Right lobe of liver (tissue), 4 donors: ENCODE results near the gene RPS6KA2.

Experiments used
- CTCF ChIP-seq, 4 donors: fragments of 200-600 bp in 3 of 4; fragments of 450-650 bp in 1 of 4; IDR thresholded peaks; one replicate each; pipeline versions ENCODE4 v1.5.1 to v1.8.0; 2016 to 2022; ENCODE audit warnings: antibody characterized with exemption in 4 of 4, mild to moderate bottlenecking in 2 of 4
- POLR2A ChIP-seq: fragments of 450-650 bp; IDR thresholded peaks from one replicate; pipeline ENCODE4 v1.6.1; 2017; ENCODE audit warnings: antibody characterized with exemption, mild to moderate bottlenecking
- donor health status: DM: no; HTN: no; CAD: no.
- donor health status: DM: no; HTN: no; CAD: no.
- donor health status: DM: no; HTN: yes; CAD: no.

GRCh38 chr6:166388290-166389004 is 238.6 kb downstream of the RPS6KA2 start:
- TF ChIP-seq CTCF (IDR thresholded peaks at IDR 0.05) (no peak), POLR2A (no peak)
